CD4-positive, alpha-beta T cell treated with Interleukin-15 for 4 hours (primary cell): ENCODE data around the gene VWA1.
"Not testable (repeated sequence)": the region's sequence is repeated elsewhere in the genome, so short reads cannot be mapped to it uniquely, and the experiment has no call there.

Experiments
- DNase-seq: peaks from one replicate; pipeline ENCODE4 v3.0.0-alpha.2; 2020; ENCODE audit warnings: low spot score

The VWA1 gene

DNA sequence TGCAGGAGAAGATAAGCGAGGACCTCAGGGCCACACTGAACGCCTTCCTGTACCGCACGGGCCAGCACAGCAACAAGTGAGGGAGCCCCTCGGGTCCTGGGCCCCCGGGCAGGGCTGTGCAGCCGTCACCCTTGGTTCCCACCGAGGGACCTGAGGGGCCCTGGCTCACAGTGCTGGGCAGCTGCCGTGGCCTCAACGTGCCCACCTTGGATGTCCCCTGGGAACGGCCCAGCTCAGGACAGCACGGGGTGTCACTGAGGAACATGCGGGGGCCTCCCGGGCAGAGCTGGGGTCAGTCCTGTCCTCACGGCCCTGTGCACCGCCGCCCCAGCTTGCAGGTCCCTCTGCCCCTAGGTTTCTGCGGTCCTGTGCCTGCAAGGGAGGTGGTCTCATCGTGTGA lies 23.7 kb downstream of the VWA1 start:
- DNase-seq = not testable (repeated sequence)

DNA sequence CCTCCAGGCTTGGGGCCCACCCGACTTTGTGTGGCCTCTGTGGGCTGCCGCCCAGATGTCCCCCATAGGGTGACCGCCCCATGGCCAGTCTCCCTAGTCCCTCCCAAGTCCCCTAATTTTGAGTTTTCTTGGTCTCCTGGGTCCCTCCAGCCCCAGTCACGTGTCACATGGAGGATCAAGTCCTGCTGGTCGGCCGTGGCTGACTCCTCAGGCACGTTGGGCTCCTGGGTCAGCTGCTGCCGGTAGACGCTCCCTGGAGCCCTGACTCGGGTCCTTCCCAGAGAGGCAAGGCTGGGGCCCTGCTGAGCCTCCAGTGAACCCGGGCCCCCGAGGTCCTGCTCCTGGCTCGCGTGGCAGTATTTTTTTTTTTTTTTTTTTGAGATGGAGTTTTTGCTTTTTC lies 24.2 kb downstream of the VWA1 start:
- DNase-seq = not testable (repeated sequence)

DNA sequence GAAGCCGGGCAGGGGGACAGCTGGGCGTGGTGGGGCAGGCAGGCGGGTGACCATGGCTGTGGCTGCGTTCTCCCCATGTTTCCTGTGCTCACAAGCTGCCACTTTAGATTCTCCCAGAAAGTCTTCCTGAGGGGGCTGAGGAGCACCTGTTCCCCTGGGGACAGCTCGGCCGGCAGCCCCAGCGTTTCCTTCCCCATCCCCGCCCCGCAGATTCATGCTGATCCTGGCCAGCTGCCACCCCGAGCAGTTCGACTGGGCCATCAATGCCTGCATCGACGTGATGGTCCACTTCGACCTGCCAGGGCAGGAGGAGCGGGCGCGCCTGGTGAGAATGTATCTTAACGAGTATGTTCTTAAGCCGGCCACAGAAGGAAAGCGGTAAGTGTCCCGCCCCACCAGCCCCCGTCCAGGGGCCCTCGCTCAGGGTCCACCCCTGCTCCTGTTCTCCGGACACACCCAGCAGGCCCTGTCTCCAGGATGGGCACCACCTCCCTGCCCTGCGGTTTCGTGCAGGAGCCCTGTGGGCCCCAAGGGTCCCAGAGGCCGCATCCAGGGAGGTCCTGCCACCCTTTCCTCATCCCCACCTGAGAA lies 25.1 kb downstream of the VWA1 start:
- no peak for DNase-seq

DNA sequence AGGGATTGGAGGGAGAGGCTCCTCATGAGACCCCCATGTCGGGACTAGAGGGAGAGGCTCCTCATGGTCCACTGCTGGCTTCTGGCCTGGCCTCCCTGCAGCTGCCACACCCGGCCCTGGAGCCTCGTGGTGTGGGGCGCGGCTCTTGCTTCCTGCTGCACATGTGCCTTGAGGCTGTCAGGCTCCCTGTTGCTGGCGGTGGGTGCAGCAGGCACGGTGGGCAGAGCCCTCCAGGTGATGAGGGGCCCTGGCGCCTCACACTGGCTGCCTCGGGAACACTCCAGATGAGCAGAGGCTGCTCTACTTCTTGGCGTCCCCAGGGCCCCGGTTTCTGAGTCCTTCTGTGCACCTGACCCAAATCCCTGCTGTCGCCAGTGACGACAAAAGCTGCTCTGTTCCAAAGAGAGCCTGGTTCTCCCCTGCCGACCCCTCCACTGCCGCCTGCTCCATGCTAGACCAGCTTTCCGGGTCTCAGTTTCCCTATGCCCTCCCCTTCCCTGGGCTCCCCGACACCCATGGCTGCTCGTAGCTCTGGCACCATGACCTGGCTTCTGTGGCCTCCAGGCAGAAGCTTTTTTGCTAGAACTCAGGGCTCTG lies 26.3 kb downstream of the VWA1 start:
- no peak for DNase-seq

DNA sequence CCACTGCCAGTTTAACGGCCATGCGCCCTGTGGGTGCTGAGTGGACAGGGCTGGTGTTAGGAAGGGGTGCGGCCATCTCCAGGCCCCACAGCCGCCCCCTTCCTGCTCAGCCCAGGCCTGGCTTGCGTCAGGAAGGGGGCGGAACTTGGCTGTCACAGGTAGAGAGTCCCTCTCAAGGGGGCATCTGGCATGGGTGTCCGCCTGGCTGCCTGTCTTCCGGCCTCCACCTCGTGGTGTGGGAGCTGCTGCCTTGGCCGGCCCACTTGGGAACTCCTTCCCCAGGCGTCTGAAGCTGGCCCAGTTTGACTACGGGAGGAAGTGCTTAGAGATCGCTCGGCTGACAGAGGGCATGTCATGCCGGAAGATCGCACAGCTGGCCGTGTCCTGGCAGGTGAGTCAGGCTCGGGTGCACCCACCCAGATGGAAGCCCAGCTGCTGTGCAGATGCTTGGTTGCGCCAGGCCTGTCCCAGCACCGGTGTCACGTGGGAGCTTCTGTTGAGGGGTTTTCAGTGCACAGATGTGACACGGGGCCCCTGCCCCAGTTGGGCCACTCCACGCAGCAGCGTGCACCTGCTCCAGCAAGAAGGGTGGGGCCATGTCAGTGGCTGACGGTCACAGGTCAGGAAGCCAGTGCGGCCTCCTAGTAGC lies 27.0 kb downstream of the VWA1 start:
- peak; percentile 0 for DNase-seq

DNA sequence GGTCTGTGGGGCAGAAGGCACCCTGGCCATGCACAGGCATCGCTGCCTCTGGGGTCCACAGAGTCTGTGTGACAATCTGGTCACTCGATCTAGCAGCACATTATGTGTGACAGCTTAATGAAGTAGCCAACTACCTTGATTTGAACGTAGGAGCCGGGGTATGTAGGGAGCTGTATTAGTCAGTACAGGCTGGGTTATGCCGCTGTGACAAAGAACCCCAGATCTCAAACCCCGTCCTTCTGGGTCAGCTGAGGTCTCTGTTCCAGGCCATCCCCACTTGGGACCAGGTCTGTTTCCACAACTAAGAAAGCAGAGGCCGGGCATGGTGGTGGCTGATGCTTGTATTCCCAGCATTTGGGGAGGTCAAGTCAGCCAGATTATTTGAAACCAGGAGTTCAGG lies 27.8 kb downstream of the VWA1 start:
- no peak for DNase-seq

DNA sequence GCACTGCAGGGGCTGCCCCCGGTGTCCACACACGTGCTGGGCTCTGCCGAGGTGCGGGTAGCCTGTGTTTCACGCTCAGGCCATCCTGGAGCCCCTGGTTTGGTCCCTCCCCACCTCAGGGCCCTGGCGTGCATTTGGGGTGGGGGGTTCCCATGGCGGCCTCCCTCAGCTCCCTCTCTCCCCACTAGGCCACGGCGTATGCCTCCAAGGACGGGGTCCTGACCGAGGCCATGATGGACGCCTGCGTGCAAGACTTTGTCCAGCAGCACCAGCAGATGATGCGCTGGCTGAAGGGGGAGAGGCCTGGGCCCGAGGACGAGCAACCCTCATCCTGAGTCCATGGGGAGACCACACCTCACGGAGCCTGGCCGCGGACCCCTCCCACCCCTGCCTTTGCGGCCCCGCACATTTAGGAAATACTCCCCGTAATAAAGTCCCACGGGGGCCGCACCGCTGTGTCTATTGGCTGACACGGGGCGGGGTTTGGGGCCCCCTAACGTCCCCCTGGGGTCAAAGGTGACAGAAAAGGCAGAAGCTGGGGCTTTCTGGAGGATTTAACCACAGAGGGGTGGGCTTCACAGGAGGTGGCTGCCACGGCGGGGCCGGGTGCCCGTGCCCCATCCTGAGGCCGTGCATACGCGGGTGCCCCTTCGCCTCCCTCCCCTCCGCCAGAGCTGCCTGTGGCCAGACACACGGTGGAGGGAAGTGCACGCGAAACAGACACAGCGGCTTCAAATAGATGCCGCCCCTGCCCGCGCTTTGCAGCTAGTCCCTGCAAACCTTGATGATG lies 32.9 kb downstream of the VWA1 start:
- not testable (repeated sequence) for DNase-seq

DNA sequence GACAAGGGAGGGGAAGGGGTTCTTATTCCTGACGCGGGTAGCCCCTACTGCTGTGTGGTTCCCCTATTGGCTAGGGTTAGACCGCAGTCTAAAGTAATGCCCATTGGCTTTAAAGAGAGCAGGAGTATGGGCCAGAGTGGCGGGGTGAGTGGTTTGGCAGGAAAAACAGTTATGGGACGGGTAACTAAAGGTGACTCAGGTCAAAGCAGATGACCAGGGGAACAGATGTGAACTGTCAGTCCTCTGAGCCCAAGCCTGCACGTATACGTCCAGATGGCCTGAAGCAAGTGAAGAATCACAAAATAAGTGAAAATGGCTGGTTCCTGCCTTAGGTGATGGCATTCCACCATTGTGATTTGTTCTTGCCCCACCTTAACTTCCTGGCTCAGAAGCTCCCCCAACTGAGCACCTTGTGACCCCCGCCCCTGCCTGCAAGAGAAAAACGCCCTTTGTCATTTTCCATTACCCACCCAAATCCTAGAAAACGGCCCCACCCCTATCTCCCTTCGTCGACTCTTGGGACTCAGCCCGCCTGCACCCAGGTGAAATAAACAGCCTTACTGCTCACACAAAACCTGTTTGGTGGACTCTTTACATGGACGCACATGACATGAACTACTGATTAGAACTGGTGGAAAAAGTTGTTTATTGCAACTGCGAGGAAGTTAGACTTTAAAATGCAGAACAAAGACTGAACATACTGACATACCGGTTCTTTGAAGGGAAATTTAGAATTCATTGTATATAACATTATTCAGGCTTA lies 35.3 kb downstream of the VWA1 start:
- DNase-seq = no peak

DNA sequence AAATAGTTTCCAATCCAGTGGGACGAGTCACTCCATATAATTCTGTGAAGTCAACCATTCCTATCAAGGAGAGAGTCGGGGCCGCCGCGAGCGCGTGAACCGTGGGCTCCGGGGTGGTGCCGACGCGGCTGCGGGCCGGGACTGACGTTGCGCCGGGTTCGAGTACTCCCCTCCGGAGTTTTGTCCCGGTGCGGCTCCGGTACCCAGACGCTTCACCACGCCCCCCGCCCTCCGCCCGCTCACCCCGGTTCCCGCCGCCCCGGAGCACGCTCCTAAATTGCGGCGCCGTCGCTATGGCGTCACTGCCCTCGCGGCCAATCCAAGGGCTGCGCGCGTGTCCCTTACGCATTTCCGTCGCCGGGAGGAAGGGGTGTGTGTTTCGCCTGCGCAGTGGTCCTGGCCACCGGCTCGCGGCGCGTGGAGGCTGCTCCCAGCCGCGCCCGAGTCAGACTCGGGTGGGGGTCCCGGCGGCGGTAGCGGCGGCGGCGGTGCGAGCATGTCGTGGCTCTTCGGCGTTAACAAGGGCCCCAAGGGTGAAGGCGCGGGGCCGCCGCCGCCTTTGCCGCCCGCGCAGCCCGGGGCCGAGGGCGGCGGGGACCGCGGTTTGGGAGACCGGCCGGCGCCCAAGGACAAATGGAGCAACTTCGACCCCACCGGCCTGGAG lies 36.0 kb downstream of the VWA1 start, which contains the start of gene ATAD3B:
Gene ATAD3B, plus strand, starts transcription at position 377 of the 664 bp plus-strand sequence. Its CDS starts 120 bp downstream, at position 497.
- peak; percentile 90 for DNase-seq

DNA sequence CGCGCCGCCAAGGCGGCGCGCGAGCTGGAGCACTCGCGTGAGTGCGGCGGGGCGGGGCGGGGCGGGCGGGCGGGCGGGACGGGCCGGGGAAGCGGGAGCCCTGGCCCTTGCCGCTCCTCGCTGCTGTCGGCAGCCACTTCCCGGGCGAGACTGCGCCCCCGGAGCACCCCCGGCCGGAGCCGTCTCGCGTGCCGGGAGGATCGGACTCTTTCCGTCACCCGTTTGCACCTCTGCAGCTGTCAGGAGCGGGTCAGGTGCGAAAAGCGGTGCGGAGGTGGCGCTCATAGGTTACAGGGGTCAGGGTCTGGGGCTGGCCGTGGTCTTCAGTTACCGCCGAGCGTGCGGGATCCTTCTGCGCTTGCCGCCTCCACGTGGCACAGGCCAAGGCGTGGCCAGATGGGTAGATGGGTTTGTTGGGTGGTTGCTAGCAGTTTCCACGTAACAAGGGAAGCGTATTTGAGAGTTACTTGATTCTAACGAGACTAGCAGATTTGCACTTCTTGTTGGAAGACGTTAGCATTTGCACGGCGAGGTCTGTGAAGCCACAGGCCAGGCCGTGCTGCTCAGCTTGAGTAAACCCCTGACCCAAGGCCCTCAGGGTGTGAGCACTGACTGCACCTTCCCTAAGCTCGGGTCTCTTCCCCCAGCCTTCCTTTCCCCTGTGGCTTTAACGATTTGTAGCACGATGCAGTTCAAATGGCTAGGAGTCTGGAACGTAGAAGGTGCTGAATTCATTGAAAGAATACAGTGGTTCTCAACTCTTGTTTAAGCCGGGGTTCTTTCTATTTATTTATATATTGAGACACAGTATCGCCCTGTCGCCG lies 36.8 kb downstream of the VWA1 start:
- not testable (repeated sequence) for DNase-seq

DNA sequence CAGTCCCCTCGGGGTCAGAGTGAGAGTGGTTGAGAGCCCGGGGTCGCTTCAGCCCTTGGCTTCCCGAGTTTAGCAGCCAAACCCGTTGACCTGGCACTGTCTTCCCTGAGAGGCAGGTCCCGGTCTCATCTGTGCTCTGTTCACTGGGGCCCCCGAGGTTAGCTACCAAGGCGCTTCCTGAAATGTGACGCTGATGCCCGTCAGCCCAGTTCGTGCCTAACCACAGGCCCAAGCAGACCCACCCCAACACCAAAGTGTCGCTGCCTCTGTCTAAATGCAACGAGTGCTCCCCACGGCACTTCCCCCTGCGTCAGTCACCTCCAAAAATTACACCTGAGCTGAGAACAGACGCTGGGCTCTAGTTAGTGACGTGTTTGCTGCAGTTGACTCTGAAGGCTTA lies 40.5 kb downstream of the VWA1 start:
- not testable (repeated sequence) for DNase-seq

DNA sequence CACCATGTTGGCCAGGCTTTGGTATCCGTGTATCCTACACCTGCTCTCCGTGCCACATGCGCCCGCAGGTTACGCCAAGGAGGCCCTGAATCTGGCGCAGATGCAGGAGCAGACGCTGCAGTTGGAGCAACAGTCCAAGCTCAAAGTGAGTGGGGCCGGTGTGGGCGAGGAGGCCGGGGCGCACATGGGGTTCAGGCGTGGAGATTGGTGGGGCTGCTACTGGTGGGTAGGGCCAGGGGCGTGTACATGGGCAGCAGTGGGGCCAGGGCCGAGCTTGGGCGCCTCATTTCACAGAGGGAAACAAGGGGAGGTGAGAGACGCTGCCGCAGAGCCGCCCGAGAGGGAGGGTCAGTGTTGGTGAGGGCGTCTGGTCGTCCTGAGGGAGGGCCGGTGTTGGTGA lies 41.7 kb downstream of the VWA1 start:
- DNase-seq = no peak

DNA sequence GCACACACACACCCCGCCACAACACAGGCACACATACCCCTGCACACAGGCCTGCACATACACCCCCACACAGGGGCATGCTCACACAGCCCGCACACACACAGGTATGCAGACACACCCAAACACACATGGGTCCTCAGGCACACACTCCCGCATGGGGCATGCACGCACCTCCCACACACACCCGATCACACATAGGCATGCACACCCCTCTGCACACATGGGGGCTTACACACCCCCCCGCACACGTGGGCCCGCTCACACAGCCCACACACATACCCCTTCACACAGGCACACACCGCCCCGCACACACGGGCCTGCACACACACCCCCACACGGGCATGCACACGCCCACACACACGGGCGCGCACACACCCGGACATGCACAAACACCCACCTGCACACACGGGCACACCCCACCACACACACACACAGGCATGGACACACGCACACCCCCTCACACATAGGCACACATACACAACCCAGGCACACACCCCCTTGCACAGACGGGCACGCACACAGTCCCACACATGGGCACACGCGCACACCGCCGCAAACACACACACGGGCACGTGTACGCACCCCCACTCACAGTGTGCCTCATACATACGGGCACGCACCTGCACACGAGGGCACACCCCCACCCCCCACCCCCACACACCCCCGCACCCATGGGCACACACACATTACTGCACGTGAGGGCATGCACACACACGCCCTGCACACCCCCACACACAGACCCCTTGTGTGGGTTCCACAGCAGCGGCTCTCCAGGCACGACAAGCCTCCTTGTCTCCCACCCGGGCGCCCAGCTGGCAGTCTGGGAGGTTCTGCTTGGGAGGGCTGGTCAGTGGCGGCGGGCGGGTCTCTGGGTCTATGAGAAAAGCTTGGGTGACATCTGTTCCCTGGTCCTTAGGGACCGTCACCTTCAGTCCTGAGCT lies 44.3 kb downstream of the VWA1 start:
- no peak for DNase-seq

DNA sequence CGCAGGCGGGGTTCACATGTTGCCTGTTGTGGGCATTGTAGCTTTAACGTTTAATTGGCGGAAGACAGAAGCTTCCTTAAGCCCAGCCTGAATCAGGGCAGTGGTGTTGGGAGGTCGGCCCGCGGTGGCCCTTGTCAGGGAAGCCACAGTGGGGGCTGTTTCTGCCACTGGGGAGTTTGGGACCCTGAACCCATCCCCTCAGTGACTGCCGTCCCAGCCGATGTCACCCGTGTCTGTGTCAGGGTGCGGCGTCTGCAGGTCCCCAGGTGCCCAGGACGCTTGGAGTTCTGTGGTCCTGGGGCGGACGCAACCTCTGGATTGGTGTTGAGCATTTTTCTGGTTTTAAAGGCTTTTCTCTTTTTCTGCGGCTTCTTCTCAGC lies 45.0 kb downstream of the VWA1 start:
- DNase-seq = not testable (repeated sequence)

DNA sequence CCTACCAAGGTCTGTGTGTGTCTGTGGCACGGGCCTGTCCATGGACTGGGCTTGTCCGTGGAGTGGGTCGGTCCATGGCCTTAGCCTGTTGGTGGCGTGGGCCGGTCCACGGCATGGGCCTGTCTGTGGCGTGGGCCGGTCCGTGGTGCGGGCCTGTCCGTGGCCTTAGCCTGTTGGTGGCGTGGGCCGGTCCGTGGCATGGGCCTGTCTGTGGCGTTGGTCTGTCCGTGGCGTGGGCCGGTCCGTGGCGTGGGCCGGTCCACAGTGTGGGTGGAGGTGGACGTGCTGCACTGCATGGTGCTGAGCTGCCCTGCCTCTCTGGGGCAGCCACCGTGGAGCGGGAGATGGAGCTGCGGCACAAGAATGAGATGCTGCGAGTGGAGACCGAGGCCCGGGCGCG lies 46.3 kb downstream of the VWA1 start:
- not testable (repeated sequence) for DNase-seq

DNA sequence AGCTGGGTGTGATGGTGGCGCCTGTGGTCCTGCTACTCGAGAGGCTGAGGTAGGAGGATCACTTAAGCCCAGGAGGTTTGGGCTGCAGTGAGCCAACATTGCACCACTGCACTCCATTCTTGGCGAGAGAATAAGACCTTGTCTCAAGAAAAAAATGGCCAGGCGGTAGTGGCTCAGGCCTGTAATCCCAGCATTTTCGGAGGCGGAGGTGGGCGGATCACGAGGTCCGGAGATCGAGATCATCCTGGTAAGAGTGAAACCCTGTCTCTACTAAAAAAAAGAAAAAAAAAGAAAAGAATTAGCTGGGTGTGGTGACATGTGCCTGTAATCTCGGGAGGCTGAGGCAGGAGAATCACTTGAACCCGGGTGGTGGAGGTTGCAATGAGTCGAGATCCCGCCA lies 47.4 kb downstream of the VWA1 start:
- no peak for DNase-seq

DNA sequence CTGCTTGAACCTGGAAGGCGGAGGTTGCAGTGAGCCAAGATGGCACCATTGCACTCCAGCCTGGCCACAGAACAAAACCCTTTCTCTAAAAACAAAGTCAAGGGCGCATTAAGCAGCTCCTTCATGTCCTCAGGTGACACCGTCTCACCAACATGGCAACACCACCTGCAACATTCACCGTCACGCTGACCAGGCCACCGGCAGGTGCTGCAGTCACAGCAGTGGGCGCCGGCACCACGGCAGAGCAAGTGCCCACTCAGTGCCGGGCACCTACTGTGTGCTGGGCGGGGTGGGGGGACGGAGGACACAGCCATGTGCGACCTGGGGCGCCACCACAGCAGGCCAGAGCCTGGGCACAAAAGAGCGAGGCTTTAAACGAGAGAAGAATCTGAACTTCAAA lies 48.2 kb downstream of the VWA1 start:
- no peak for DNase-seq

DNA sequence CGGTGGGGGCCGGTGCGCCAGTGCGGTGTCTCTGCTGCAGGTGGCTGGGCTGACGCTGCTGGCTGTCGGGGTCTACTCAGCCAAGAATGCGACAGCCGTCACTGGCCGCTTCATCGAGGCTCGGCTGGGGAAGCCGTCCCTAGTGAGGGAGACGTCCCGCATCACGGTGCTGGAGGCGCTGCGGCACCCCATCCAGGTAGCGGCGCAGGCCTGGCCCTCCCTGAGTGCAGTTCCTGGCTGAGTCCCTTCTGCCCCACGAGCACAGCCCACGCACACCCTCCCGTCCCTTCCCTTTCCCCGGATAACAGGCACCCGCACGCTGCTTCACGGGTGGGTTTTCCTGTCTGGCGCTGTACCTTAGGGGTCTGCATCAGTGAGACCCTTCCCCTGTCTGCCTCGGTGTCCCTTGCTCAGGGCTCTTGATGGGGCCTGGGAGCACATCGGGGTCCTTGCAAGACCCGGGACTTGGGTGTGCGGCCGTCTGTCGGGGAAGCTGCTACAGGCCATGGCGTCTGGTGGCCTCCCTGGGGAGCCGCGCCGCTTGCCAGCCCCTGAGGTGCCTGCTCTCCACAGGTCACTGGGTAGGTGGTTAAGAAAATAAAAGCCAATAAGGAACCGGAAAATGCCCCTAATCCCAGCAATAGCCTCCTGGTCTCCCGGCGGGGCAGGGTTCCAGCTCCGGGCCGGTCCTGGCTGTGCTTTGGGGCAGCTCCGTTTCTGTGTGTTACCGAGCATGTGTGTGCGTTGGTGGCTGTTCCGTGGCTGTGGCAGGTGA lies 49.7 kb downstream of the VWA1 start:
- not testable (repeated sequence) for DNase-seq
